NCI-H2171 (cell line): ENCODE data around the gene STUB1.

Source experiments
- DNase-seq: peaks from one replicate; lab custom pipeline; 2025; lab: John Stamatoyannopoulos, UW

Gene STUB1

GRCh38 chr16:644556-644955, 35.7 kb upstream of the STUB1 start:
- no peak for DNase-seq

- DNase-seq, result no peak
Observed at GRCh38 chr16:645852-646678, 34.1 kb upstream of the STUB1 start.

- DNase-seq, result no peak
Observed at GRCh38 chr16:646679-647172, 33.5 kb upstream of the STUB1 start.

- no peak for DNase-seq
Observed at GRCh38 chr16:647173-647902, 32.9 kb upstream of the STUB1 start.

- DNase-seq, result peak; percentile 33
Observed at GRCh38 chr16:648071-648780, 32.0 kb upstream of the STUB1 start.

GRCh38 chr16:648781-649589, 31.2 kb upstream of the STUB1 start, which contains the start of gene WDR90:
Gene WDR90, plus strand, starts transcription at chr16:649365. Its CDS starts 52 bp downstream, at chr16:649417.
- DNase-seq, result peak; percentile 93

- DNase-seq, result no peak
Observed at GRCh38 chr16:649631-650030, 30.6 kb upstream of the STUB1 start.

- DNase-seq, result no peak
Observed at GRCh38 chr16:651844-652243, 28.4 kb upstream of the STUB1 start.

GRCh38 chr16:652454-653305, 27.5 kb upstream of the STUB1 start:
- DNase-seq, result no peak

- no peak for DNase-seq
Observed at GRCh38 chr16:654034-654433, 26.2 kb upstream of the STUB1 start.

GRCh38 chr16:657487-657886, 22.7 kb upstream of the STUB1 start:
- no peak for DNase-seq

GRCh38 chr16:658679-659571, 21.3 kb upstream of the STUB1 start:
- no peak for DNase-seq

- no peak for DNase-seq
Observed at GRCh38 chr16:659618-660017, 20.6 kb upstream of the STUB1 start.

- no peak for DNase-seq
Observed at GRCh38 chr16:660132-660458, 20.1 kb upstream of the STUB1 start.

- no peak for DNase-seq
Observed at GRCh38 chr16:660459-661183, 19.6 kb upstream of the STUB1 start.

- no peak for DNase-seq
Observed at GRCh38 chr16:661184-661821, 18.9 kb upstream of the STUB1 start.

- no peak for DNase-seq
Observed at GRCh38 chr16:662095-662494, 18.1 kb upstream of the STUB1 start.

- DNase-seq, result no peak
Observed at GRCh38 chr16:662597-662996, 17.6 kb upstream of the STUB1 start.

GRCh38 chr16:666572-666971, 13.6 kb upstream of the STUB1 start:
- DNase-seq, result no peak
